Keratinocyte (primary cell): ENCODE measurements around the gene SREBF2.

Experiments used
- CTCF ChIP-seq, 3 experiments: IDR thresholded peaks in 1 of 3; conservative IDR thresholded peaks in 1 of 3; optimal IDR thresholded peaks in 1 of 3; 2 replicates in 2 of 3; 3 replicates in 1 of 3; pipeline versions ENCODE3 to v1.5.1; 2011; ENCODE audit warnings: low read length in 3 of 3, mild to moderate bottlenecking in 3 of 3, moderate library complexity in 2 of 3, control low read depth in 1 of 3, inconsistent platforms in 1 of 3; ENCODE audit not compliant: insufficient read depth in 2 of 3; ENCODE audit errors: extremely low read depth in 1 of 3
- EZH2 ChIP-seq: IDR thresholded peaks from one replicate; pipeline ENCODE4 v1.6.1; 2012; ENCODE audit warnings: inconsistent platforms, mild to moderate bottlenecking, low read length, moderate library complexity

DNA sequence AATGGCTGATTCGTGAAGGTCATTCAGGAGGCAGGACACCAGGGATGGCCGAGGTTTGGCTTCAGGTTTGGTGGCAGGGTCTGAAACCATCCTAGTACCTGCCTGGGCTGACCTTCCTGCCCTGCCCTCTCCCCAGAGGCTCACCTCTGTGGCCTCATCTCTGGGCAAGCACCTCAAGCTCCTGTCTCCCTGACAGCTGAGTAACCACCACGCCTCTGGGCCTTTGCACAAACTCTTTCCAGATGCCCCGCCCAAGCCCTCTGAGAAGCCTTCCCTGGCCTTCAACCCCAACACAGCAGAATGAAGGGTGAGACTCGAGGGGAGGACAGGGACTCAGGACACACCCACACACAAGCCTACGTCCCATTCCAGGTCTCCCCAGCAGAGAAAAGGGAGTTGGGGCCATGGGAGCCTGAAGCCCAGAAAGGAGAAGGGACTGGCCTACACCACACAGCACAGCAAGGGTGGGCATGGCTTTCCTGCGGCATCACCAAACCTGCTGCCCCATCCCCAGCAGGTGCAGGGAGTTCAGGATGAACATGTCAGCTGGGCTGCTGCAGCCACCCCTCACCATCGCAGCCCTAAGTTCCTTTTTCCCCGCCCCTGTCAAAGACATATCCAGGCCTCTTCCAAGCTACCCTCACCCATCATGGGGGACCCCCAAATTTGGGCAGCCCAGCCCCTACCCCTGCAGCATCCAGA, 79.6 kb downstream of the SREBF2 start:
- TF ChIP-seq CTCF (optimal IDR thresholded peaks at IDR 0.05 in 1 of 3, IDR thresholded peaks at IDR 0.05 in 1 of 3, conservative IDR thresholded peaks at IDR 0.05 in 1 of 3; ENCODE audit: extremely low read depth in 1 of 3, insufficient read depth in 2 of 3, low read length in 3 of 3): no peak
- no peak for TF ChIP-seq EZH2
